SK-N-SH (cell line): ENCODE data around the gene TEKTIP1. TPM values are rescaled to one million over a fixed set of nuclear protein-coding genes. Genes with fewer than 3 reads are reported as not detected.

Source experiments
- CTCF ChIA-PET: fragments of 300-600, 350-600 bp; formaldehyde crosslinking; extraction: SDS; loops from one replicate; lab custom pipeline; 2021; lab: Yijun Ruan, JAX
- POLR2A ChIA-PET: fragments of 350-600 bp; sonication (Branson Sonifier 250); formaldehyde crosslinking; extraction: SDS; loops from one replicate; lab custom pipeline; 2020; ENCODE audit warnings: antibody characterized with exemption, inconsistent platforms; lab: Yijun Ruan, JAX
- DNase-seq: peaks from one replicate; pipeline ENCODE4 v3.0.0; 2012
- H2AFZ ChIP-seq: fragments of 200-600 bp; sonication (generic); 2 replicates; pipeline ENCODE4 v1.8.1; 2016; ENCODE audit warnings: antibody characterized with exemption, mild to moderate bottlenecking, low read depth
- H3F3A ChIP-seq: fragments of 200-600 bp; sonication (generic); replicated peaks from 2 replicates; pipeline ENCODE3; 2016; ENCODE audit warnings: antibody characterized with exemption, mild to moderate bottlenecking; ENCODE audit not compliant: insufficient read depth
- H3K27ac ChIP-seq, 2 experiments: fragments of 200-500 bp in 1 of 2; fragments of 200-600 bp in 1 of 2; sonication (Bioruptor generic) in 1 of 2; sonication (generic), shearing (Covaris generic) in 1 of 2; 2 replicates each; pipeline versions ENCODE4 v1.5.1 to v1.6.1; 2014 to 2016; ENCODE audit warnings: low read depth in 2 of 2, inconsistent platforms in 1 of 2, low read length in 1 of 2, mild to moderate bottlenecking in 1 of 2, mixed read lengths in 1 of 2
- H3K27me3 ChIP-seq: fragments of 200-600 bp; sonication (generic), shearing (Covaris generic); 2 replicates; pipeline ENCODE4 v1.6.1; 2016; ENCODE audit warnings: mixed run types; ENCODE audit not compliant: insufficient read depth
- H3K36me3 ChIP-seq, 2 experiments: fragments of 200-500 bp in 1 of 2; fragments of 200-600 bp in 1 of 2; sonication (Bioruptor generic) in 1 of 2; sonication (generic) in 1 of 2; replicated peaks in 1 of 2; 2 replicates each; pipeline versions ENCODE3 to v1.5.1; 2014 to 2016; ENCODE audit warnings: low read length in 1 of 2, mild to moderate bottlenecking in 1 of 2; ENCODE audit not compliant: insufficient read depth in 2 of 2, control insufficient read depth in 1 of 2
- H3K4me1 ChIP-seq, 2 experiments: fragments of 200-500 bp in 1 of 2; fragments of 200-600 bp in 1 of 2; sonication (Bioruptor generic) in 1 of 2; sonication (generic), shearing (Covaris generic) in 1 of 2; 2 replicates each; pipeline versions ENCODE4 v1.5.1 to v1.6.1; 2014 to 2016; ENCODE audit warnings: low read depth in 1 of 2, low read length in 1 of 2, mixed run types in 1 of 2; ENCODE audit not compliant: insufficient read depth in 2 of 2, control insufficient read depth in 1 of 2
- H3K4me2 ChIP-seq: fragments of 200-600 bp; sonication (generic), shearing (Covaris generic); 2 replicates; pipeline ENCODE4 v1.6.1; 2017; ENCODE audit warnings: mixed run types
- H3K4me3 ChIP-seq, 2 experiments: fragments of 200-500 bp in 1 of 2; fragments of 200-600 bp in 1 of 2; sonication (Bioruptor generic) in 1 of 2; sonication (generic), shearing (Covaris generic) in 1 of 2; 2 replicates each; pipeline versions ENCODE4 v1.5.1 to v1.8.1; 2014 to 2016; ENCODE audit warnings: low read depth in 2 of 2, inconsistent platforms in 1 of 2, low read length in 1 of 2, mild to moderate bottlenecking in 1 of 2, mixed read lengths in 1 of 2, moderate library complexity in 1 of 2
- H3K79me2 ChIP-seq: fragments of 200-600 bp; sonication (generic); 2 replicates; pipeline ENCODE4 v1.8.1; 2017; ENCODE audit warnings: mild to moderate bottlenecking; ENCODE audit not compliant: insufficient read depth
- H3K9ac ChIP-seq: fragments of 200-600 bp; sonication (generic); 2 replicates; pipeline ENCODE4 v1.6.1; 2017; ENCODE audit warnings: mixed run types
- H3K9me2 ChIP-seq: fragments of 200-600 bp; sonication (generic); 2 replicates; pipeline ENCODE4 v1.6.1; 2017; ENCODE audit warnings: mixed run types
- H3K9me3 ChIP-seq: fragments of 200-600 bp; sonication (generic); 2 replicates; pipeline ENCODE4 v1.6.1; 2017; ENCODE audit warnings: mixed run types, mild to moderate bottlenecking, moderate library complexity
- H4K20me1 ChIP-seq: fragments of 200-600 bp; sonication (generic); 2 replicates; pipeline ENCODE4 v1.6.1; 2017; ENCODE audit warnings: mild to moderate bottlenecking, mixed run types; ENCODE audit not compliant: insufficient read depth
- ELF1 ChIP-seq: IDR thresholded peaks from 2 replicates; pipeline ENCODE4 v1.4.0; 2012
- EP300 ChIP-seq, 2 experiments: IDR thresholded peaks; 2 replicates each; pipeline versions ENCODE4 v1.4.0 to v1.6.1; 2012; ENCODE audit warnings: borderline replicate concordance in 1 of 2, low read depth in 1 of 2, low read length in 1 of 2
- EZH2phosphoT487 ChIP-seq: fragments of 200-600 bp; sonication (generic); IDR thresholded peaks from 2 replicates; pipeline ENCODE4 v1.6.1; 2017; ENCODE audit warnings: low read depth, mixed run types, mild to moderate bottlenecking, antibody characterized with exemption, moderate library complexity, borderline replicate concordance
- FOSL2 ChIP-seq: IDR thresholded peaks from 2 replicates; pipeline ENCODE4 v1.4.0; 2012; ENCODE audit warnings: low read depth, mild to moderate bottlenecking, moderate library complexity, borderline replicate concordance
- FOXM1 ChIP-seq: IDR thresholded peaks from 2 replicates; pipeline ENCODE4 v1.4.0; 2012; ENCODE audit warnings: low read depth, mild to moderate bottlenecking
- GABPA ChIP-seq: IDR thresholded peaks from 2 replicates; pipeline ENCODE4 v1.4.0; 2012; ENCODE audit warnings: low read depth, mild to moderate bottlenecking
- GATA2 ChIP-seq: sonication (generic); formaldehyde crosslinking; IDR thresholded peaks from 2 replicates; pipeline ENCODE4 v1.5.0; 2020; ENCODE audit warnings: mild to moderate bottlenecking, missing genetic modification reagents
- NRF1 ChIP-seq: IDR thresholded peaks from 2 replicates; pipeline ENCODE4 v1.6.1; 2012; ENCODE audit warnings: low read depth, mild to moderate bottlenecking, low read length
- POLR2AphosphoS5 ChIP-seq: IDR thresholded peaks from 2 replicates; pipeline ENCODE4 v1.6.1; 2012; ENCODE audit warnings: low read depth, low read length
- RAD21 ChIP-seq: IDR thresholded peaks from 2 replicates; pipeline ENCODE4 v1.6.1; 2012; ENCODE audit warnings: mild to moderate bottlenecking, low read length
- RXRA ChIP-seq: IDR thresholded peaks from 2 replicates; pipeline ENCODE4 v1.4.0; 2012; ENCODE audit warnings: low read depth, mild to moderate bottlenecking, borderline replicate concordance
- SMC3 ChIP-seq: IDR thresholded peaks from 2 replicates; pipeline ENCODE4 v1.6.1; 2012; ENCODE audit warnings: low read depth, low read length, improper control_type of control experiment
- TAF1 ChIP-seq: IDR thresholded peaks from 2 replicates; pipeline ENCODE4 v1.6.1; 2012; ENCODE audit warnings: low read depth, mild to moderate bottlenecking, low read length, moderate library complexity, borderline replicate concordance
- TCF12 ChIP-seq: IDR thresholded peaks from 2 replicates; pipeline ENCODE4 v1.4.0; 2012
- TEAD4 ChIP-seq: IDR thresholded peaks from 2 replicates; pipeline ENCODE4 v1.4.0; 2012; ENCODE audit warnings: mild to moderate bottlenecking, borderline replicate concordance; ENCODE audit not compliant: insufficient read depth
- WGBS: methylation state at CpG from one replicate; pipeline ENCODE4 v1.1.6; 2017; ENCODE audit warnings: low lambda C conversion rate; 5-methylcytosine and 5-hydroxymethylcytosine counted together
- polyA plus RNA-seq, 3 experiments: library from polyadenylated mRNA; depleted of rRNA; stranded (reverse); fragments of >200 nt; gene quantifications; 2 replicates each; pipeline ENCODE4 v1.2.3, GENCODE V29; 2012
- TF ChIP-seq, protein P1 (sequence below): fragments of 150-350 bp; IDR thresholded peaks from 2 replicates; pipeline ENCODE4 v1.6.1; 2016; ENCODE audit warnings: mild to moderate bottlenecking, low read depth, low read length
- TF ChIP-seq, protein P2 (sequence below): fragments of 150-350 bp; IDR thresholded peaks from 2 replicates; pipeline ENCODE4 v1.6.1; 2017; ENCODE audit warnings: antibody characterized with exemption, low read length, low read depth, borderline replicate concordance
- TF ChIP-seq, protein P3 (sequence below): IDR thresholded peaks from 2 replicates; pipeline ENCODE4; 2012
- TF ChIP-seq, protein P4 (sequence below): IDR thresholded peaks from 2 replicates; pipeline ENCODE4 v1.4.0; 2012; ENCODE audit warnings: low read depth, borderline replicate concordance
- TF ChIP-seq, protein P5 (sequence below): IDR thresholded peaks from 2 replicates; pipeline ENCODE4 v1.4.0; 2012; ENCODE audit warnings: low read depth

TEKTIP1 gene
- polyA plus RNA-seq, 1 of the 3 experiments (the other 2 are of a cell fraction), result 0.12 TPM

DNA sequence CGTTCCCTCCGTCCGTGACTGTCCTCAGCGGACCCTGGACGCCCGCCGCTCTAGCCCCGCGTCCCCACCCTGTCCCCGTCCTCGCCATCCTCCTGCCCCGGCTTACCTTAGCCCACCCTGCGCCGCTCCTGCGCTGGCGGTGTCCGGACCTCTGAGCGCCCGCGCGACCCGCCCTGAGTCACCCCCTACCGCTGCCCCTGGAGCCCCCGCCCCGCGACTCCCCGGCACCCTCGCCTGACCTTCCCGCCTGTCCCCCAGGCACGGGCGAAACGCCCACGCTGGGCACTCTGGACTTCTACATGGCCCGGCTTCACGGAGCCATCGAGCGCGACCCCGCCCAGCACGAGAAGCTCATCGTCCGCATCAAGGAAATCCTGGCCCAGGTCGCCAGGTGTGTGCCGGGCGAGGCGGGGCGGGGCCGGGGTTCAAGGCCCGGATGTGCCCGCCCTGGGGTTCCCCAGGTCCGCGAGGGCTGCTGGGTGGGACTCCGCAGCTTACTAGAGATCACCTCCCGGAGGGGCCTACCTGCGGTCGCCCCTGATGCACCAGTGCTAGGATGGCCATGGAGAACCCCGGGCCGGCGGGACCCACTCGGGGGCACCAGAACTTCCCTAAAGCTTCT, 38.9 kb downstream of the TEKTIP1 start:
- Histone ChIP-seq H3K27ac (no peak overlapping the region), H2AFZ (no peak overlapping the region), H3K27me3 (no peaks in the 10 kb centered on the region), H3K4me3 (no peak overlapping the region), H3K9ac (no peak overlapping the region), H3K79me2 (peaks cover 9% of the 10 kb centered on the region)
- POLR2A ChIA-PET, result interaction anchor here (0.7 kb wide), 1 partner anchor 17 kb away, joined by 3 read pairs; no protein-coding TSS in a partner anchor
- 99% methylated on average over 46 of the region's 60 CpGs for WGBS
- no peak for TF ChIP-seq TEAD4
- TF ChIP-seq NRF1, result no peak
- TF ChIP-seq SMC3, result no peak
- TF ChIP-seq POLR2AphosphoS5, result no peak
- TF ChIP-seq EZH2phosphoT487, result no peak
- TF ChIP-seq, all 33 proteins: peak for 0
- Histone ChIP-seq H3K4me2 (no peak overlapping the region), H3K36me3 (peaks cover 6 to 13% of the 10 kb centered on the region in 2 experiments), H3K9me3 (no peaks in the 10 kb centered on the region), H3K4me1 (peaks cover 2 to 7% of the 10 kb centered on the region in 2 experiments; a peak in 2 of 4 replicates), H3K9me2 (no peaks in the 10 kb centered on the region), H4K20me1 (peaks cover 4% of the 10 kb centered on the region; the same call in 1 of the 2 replicates), H3F3A (peaks cover 31% of the 10 kb centered on the region)
- CTCF ChIA-PET, result interaction anchor here (1.0 to 5.8 kb wide), 3 partner anchors 8 to 41 kb away, joined by 3 to 38 read pairs (median 4); partner anchors contain the start of gene GIPC3
- DNase-seq, result peak; percentile 25

DNA sequence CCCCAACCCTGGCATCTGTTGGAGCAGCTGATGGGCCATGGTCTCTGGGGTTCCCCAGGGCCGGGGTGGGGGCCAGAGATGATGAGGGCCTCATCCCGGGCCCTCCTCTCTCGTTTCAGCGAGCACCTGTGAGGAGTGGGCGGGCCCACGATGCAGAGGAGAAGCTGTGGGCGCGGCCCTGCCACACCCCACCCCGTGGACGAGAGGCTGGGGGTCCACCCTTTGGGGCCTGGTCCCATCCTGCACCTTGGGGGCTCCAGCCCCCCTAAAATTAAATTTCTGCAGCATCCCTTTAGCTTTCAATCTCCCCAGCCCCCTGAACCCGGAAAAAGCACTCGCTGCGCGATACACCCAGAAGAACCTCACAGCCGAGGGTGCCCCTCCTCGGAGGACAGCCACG, 39.4 kb downstream of the TEKTIP1 start:
- CTCF ChIA-PET, result interaction anchor here (1.0 to 5.8 kb wide), 4 partner anchors 7 to 140 kb away, joined by 3 to 38 read pairs (median 4); partner anchors contain the start of gene GIPC3
- Histone ChIP-seq H3K4me3 (no peak overlapping the region), H3K9me3 (no peaks in the 10 kb centered on the region), H3K27me3 (no peaks in the 10 kb centered on the region), H3K27ac (no peak overlapping the region), H3F3A (peaks cover 31% of the 10 kb centered on the region), H3K79me2 (peaks cover 4% of the 10 kb centered on the region), H3K36me3 (peaks cover 6 to 13% of the 10 kb centered on the region in 2 experiments), H3K9me2 (no peaks in the 10 kb centered on the region), H2AFZ (no peak overlapping the region), H3K9ac (no peak overlapping the region), H3K4me2 (no peak overlapping the region), H4K20me1 (peaks cover 4% of the 10 kb centered on the region; the same call in 1 of the 2 replicates), H3K4me1 (peaks cover 2 to 7% of the 10 kb centered on the region in 2 experiments; a peak in 2 of 4 replicates)
- DNase-seq, result peak; percentile 5
- 97% methylated on average over 17 of the region's 17 CpGs for WGBS
- POLR2A ChIA-PET, result interaction anchor here (0.7 kb wide), 1 partner anchor 18 kb away, joined by 3 read pairs; no protein-coding TSS in a partner anchor
- TF ChIP-seq FOXM1 (no peak), ELF1 (no peak), TCF12 (no peak), GABPA (no peak), RXRA (no peak), RAD21 (no peak), EZH2phosphoT487 (no peak), FOSL2 (no peak), GATA2 (CRISPR knock-in tag) (no peak), TEAD4 (no peak), SMC3 (no peak), TAF1 (no peak), NRF1 (no peak), EP300 (IDR thresholded peaks at IDR 0.05; ENCODE audit: borderline replicate concordance in 1 of 2, low read depth in 1 of 2, low read length in 1 of 2) (no peak)
- TF ChIP-seq, protein P1, sequence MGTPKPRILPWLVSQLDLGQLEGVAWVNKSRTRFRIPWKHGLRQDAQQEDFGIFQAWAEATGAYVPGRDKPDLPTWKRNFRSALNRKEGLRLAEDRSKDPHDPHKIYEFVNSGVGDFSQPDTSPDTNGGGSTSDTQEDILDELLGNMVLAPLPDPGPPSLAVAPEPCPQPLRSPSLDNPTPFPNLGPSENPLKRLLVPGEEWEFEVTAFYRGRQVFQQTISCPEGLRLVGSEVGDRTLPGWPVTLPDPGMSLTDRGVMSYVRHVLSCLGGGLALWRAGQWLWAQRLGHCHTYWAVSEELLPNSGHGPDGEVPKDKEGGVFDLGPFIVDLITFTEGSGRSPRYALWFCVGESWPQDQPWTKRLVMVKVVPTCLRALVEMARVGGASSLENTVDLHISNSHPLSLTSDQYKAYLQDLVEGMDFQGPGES, result no peak
- TF ChIP-seq, protein P2, sequence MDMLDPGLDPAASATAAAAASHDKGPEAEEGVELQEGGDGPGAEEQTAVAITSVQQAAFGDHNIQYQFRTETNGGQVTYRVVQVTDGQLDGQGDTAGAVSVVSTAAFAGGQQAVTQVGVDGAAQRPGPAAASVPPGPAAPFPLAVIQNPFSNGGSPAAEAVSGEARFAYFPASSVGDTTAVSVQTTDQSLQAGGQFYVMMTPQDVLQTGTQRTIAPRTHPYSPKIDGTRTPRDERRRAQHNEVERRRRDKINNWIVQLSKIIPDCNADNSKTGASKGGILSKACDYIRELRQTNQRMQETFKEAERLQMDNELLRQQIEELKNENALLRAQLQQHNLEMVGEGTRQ, result no peak
- TF ChIP-seq, protein P3, sequence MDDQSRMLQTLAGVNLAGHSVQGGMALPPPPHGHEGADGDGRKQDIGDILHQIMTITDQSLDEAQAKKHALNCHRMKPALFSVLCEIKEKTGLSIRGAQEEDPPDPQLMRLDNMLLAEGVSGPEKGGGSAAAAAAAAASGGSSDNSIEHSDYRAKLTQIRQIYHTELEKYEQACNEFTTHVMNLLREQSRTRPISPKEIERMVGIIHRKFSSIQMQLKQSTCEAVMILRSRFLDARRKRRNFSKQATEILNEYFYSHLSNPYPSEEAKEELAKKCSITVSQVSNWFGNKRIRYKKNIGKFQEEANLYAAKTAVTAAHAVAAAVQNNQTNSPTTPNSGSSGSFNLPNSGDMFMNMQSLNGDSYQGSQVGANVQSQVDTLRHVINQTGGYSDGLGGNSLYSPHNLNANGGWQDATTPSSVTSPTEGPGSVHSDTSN, result no peak
- TF ChIP-seq, protein P4, sequence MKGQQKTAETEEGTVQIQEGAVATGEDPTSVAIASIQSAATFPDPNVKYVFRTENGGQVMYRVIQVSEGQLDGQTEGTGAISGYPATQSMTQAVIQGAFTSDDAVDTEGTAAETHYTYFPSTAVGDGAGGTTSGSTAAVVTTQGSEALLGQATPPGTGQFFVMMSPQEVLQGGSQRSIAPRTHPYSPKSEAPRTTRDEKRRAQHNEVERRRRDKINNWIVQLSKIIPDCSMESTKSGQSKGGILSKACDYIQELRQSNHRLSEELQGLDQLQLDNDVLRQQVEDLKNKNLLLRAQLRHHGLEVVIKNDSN, result no peak
- TF ChIP-seq, protein P5, sequence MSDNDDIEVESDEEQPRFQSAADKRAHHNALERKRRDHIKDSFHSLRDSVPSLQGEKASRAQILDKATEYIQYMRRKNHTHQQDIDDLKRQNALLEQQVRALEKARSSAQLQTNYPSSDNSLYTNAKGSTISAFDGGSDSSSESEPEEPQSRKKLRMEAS, result no peak
